Measurements from ENCODE around the gene VAMP5. TPM values are rescaled to one million over a fixed set of nuclear protein-coding genes. Genes with fewer than 3 reads are reported as not detected.
"Not testable (repeated sequence)": the region's sequence is repeated elsewhere in the genome, so short reads cannot be mapped to it uniquely, and the experiment has no call there.

VAMP5 gene
- polyA plus RNA-seq, 4 donors = 37.1 to 54.2 (median 45.7) TPM

- no peak for DNase-seq (ENCODE audit: low read depth in 4 of 4, low spot score in 2 of 4)
Measured at GRCh38 chr2:85599468-85600234, 15.4 kb downstream of the VAMP5 start.

GRCh38 chr2:85600235-85600575 lies 16.0 kb downstream of the VAMP5 start:
- DNase-seq (ENCODE audit: low read depth in 4 of 4, low spot score in 2 of 4) = no peak

- no peak for DNase-seq (ENCODE audit: low read depth in 4 of 4, low spot score in 2 of 4)
Measured at GRCh38 chr2:85600951-85601770, 16.9 kb downstream of the VAMP5 start.

- DNase-seq (ENCODE audit: low read depth in 4 of 4, low spot score in 2 of 4) = no peak
Measured at GRCh38 chr2:85601771-85602475, 17.7 kb downstream of the VAMP5 start.

GRCh38 chr2:85602476-85603234 lies 18.4 kb downstream of the VAMP5 start, which contains the start of gene TMEM150A:
TSS of gene TMEM150A (minus strand) at chr2:85602698. CDS start at chr2:85601948, 750 bp downstream.
- peak in 1 of 4 donors; percentile 91 for DNase-seq (ENCODE audit: low read depth in 4 of 4, low spot score in 2 of 4)

GRCh38 chr2:85604133-85604444 lies 19.9 kb downstream of the VAMP5 start:
- not testable (repeated sequence) for DNase-seq (ENCODE audit: low read depth in 4 of 4, low spot score in 2 of 4)

GRCh38 chr2:85604568-85605339 lies 20.5 kb downstream of the VAMP5 start:
- DNase-seq (ENCODE audit: low read depth in 4 of 4, low spot score in 2 of 4) = no peak

- DNase-seq (ENCODE audit: low read depth in 4 of 4, low spot score in 2 of 4) = peak in 1 of 4 donors; percentile 59
Measured at GRCh38 chr2:85605406-85606115, 21.3 kb downstream of the VAMP5 start.

GRCh38 chr2:85606116-85606455 lies 21.9 kb downstream of the VAMP5 start:
- no peak for DNase-seq (ENCODE audit: low read depth in 4 of 4, low spot score in 2 of 4)

GRCh38 chr2:85607268-85608215 lies 23.3 kb downstream of the VAMP5 start:
- no peak for DNase-seq (ENCODE audit: low read depth in 4 of 4, low spot score in 2 of 4)

- no peak for DNase-seq (ENCODE audit: low read depth in 4 of 4, low spot score in 2 of 4)
Measured at GRCh38 chr2:85611217-85611704, 27.0 kb downstream of the VAMP5 start.

GRCh38 chr2:85611705-85612587 lies 27.7 kb downstream of the VAMP5 start, which contains the start of gene C2orf68:
TSS of gene C2orf68 (minus strand) at chr2:85612066. CDS start at chr2:85611984, 82 bp downstream.
- peak; percentile 81 to 90 (median 84) for DNase-seq (ENCODE audit: low read depth in 4 of 4, low spot score in 2 of 4)

GRCh38 chr2:85613717-85614515 lies 29.7 kb downstream of the VAMP5 start:
- DNase-seq (ENCODE audit: low read depth in 4 of 4, low spot score in 2 of 4) = no peak

- not testable (repeated sequence) for DNase-seq (ENCODE audit: low read depth in 4 of 4, low spot score in 2 of 4)
Measured at GRCh38 chr2:85614757-85615156, 30.5 kb downstream of the VAMP5 start.

- DNase-seq (ENCODE audit: low read depth in 4 of 4, low spot score in 2 of 4) = no peak
Measured at GRCh38 chr2:85615413-85615728, 31.1 kb downstream of the VAMP5 start.

GRCh38 chr2:85617723-85618122 lies 33.5 kb downstream of the VAMP5 start:
- not testable (repeated sequence) for DNase-seq (ENCODE audit: low read depth in 4 of 4, low spot score in 2 of 4)
